ENCODE measurements around the gene PSTPIP2. TPM values are rescaled to one million over a fixed set of nuclear protein-coding genes. Genes with fewer than 3 reads are reported as not detected.
"Not testable (repeated sequence)": the region's sequence is repeated elsewhere in the genome, so short reads cannot be mapped to it uniquely, and the experiment has no call there.

PSTPIP2 gene
- total RNA-seq, 4 donors from 2014 or later: 9.3 to 12.4 (median 11.1) TPM

DNA sequence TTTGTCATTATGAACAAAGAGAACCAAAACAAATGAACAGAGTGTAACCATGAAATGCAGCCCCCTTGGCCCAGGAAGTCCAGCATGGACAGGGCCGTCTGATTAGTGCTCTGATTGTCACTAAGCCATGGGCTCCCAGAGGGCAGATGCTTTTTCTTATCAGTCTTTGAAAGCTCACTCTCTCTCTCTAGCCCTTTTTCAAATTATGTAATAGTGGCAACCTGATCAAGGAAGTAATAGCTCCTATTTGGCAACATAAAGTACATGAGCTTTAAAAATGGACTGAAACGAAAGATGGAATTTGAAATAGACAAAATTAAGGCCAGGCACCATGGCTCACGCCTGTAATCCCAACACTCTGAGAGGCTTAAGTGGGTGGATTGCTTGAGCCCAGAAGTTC lies 72.5 kb downstream of the PSTPIP2 start:
- 83 to 89% methylated on average over 3 of the region's 3 CpGs for WGBS, 2 donors
- no peak for TF ChIP-seq POLR2A (IDR thresholded peaks at IDR 0.05)
- TF ChIP-seq, protein P1, sequence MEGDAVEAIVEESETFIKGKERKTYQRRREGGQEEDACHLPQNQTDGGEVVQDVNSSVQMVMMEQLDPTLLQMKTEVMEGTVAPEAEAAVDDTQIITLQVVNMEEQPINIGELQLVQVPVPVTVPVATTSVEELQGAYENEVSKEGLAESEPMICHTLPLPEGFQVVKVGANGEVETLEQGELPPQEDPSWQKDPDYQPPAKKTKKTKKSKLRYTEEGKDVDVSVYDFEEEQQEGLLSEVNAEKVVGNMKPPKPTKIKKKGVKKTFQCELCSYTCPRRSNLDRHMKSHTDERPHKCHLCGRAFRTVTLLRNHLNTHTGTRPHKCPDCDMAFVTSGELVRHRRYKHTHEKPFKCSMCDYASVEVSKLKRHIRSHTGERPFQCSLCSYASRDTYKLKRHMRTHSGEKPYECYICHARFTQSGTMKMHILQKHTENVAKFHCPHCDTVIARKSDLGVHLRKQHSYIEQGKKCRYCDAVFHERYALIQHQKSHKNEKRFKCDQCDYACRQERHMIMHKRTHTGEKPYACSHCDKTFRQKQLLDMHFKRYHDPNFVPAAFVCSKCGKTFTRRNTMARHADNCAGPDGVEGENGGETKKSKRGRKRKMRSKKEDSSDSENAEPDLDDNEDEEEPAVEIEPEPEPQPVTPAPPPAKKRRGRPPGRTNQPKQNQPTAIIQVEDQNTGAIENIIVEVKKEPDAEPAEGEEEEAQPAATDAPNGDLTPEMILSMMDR (IDR thresholded peaks at IDR 0.05): no peak
- DNase-seq (ENCODE audit: low spot score in 2 of 2): no peak
- no peak overlapping the region for H3K4me3 ChIP-seq (ENCODE audit: low read depth, poor library complexity, severe bottlenecking)
- intact Hi-C loops (cut with DNase I; ENCODE audit: low total_unique reads): no loop called here

DNA sequence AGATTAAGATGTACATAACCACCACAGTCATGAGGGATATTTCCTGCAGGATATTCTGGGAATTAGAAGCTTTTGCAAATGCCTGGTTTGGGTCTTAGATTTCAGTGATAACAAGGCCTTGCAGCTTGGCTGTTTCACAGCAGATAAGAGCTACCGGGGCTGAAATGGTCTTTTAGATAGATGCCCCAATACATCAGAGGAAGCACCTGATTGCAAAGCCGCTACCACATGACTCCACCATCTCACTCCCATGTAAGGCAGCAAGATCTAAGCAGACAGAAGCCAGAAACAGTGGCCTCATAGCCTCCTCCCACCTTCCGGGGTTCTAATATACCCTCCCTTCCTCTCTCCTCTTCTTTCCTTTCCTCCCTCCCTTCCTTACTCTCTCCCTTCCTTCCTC lies 73.8 kb downstream of the PSTPIP2 start:
- TF ChIP-seq POLR2A (IDR thresholded peaks at IDR 0.05): no peak
- TF ChIP-seq, protein P1 (IDR thresholded peaks at IDR 0.05): no peak
- WGBS, 2 donors: 62 to 66% methylated on average over 3 of the region's 3 CpGs
- intact Hi-C loops (cut with DNase I; ENCODE audit: low total_unique reads): no loop called here
- no peak for DNase-seq (ENCODE audit: low spot score in 2 of 2)
- H3K4me3 ChIP-seq (ENCODE audit: low read depth, poor library complexity, severe bottlenecking): no peak overlapping the region

DNA sequence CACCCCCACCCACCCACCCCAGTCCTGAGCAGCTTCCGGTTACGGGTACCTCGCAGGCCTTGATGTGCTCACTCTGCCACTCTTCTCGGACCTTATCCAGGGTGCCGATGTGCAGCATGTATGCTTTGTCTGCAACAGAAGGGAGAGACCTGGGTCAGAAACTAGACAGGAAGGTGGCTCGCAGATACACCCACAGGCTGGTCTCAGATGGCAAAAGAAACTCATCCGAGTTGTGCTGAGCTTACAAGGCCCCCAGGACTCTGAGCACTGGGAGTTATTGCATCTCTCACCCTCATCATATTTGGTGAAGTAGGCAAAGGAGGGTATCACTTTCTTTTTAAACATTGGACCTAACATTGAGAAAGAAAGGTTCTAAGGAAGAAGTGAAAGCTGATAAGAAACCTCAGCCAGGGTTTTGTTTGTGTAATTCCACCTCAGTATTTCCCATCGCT lies 74.3 kb downstream of the PSTPIP2 start:
- DNase-seq (ENCODE audit: low spot score in 2 of 2): no peak
- intact Hi-C loops (cut with DNase I; ENCODE audit: low total_unique reads): no loop called here
- 83 to 92% methylated on average over 7 to 8 of the region's 8 CpGs for WGBS, 2 donors
- TF ChIP-seq POLR2A (IDR thresholded peaks at IDR 0.05): no peak
- TF ChIP-seq, protein P1 (IDR thresholded peaks at IDR 0.05): no peak
- no peak overlapping the region for H3K4me3 ChIP-seq (ENCODE audit: low read depth, poor library complexity, severe bottlenecking)

DNA sequence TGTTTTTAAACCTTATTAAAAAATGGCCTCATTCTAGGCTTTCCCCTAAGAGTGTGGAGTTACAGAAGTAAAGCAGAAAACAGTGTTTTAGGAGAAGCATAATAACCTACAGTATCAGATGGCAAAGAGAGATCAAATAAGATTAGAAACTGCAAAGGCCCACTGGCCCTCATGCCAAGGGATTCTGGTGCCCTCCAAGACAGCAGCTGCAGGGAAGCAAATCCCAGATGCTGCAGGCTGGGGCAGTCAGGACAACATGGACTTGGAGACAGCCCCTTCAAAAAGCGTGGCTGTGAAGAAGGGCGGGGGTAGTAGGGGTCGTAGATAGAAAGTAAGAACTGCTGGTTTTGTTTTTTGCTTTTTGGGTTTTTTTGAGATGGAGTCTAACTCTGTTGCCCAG lies 76.6 kb downstream of the PSTPIP2 start:
- intact Hi-C loops (cut with DNase I; ENCODE audit: low total_unique reads): no loop called here
- TF ChIP-seq, protein P1 (IDR thresholded peaks at IDR 0.05): no peak
- no peak for TF ChIP-seq POLR2A (IDR thresholded peaks at IDR 0.05)
- H3K4me3 ChIP-seq (ENCODE audit: low read depth, poor library complexity, severe bottlenecking): no peak overlapping the region
- WGBS, 2 donors: 95 to 97% methylated on average over 3 of the region's 3 CpGs
- no peak for DNase-seq (ENCODE audit: low spot score in 2 of 2)

DNA sequence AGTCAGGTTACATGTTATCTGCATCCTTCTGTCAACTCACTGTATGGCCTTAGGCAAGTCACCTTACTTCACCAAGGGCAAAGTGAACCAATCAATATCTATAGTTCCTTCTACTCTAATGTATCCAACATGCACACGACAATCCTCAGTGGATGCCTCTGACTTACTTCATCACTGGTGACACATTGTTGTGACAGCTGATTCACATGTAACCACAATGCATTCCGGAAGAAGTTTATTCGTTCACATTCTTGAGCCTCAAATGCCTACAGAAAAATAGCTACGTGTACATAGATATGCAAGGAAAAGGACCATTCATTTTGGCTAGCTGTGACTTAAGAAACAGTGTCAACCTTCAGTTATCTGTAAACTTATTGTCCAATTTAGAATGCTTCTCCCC lies 78.6 kb downstream of the PSTPIP2 start:
- no peak overlapping the region for H3K4me3 ChIP-seq (ENCODE audit: low read depth, poor library complexity, severe bottlenecking)
- no peak for DNase-seq (ENCODE audit: low spot score in 2 of 2)
- WGBS, 2 donors: 59 to 69% methylated on average over 4 of the region's 4 CpGs
- no peak for TF ChIP-seq POLR2A (IDR thresholded peaks at IDR 0.05)
- TF ChIP-seq, protein P1 (IDR thresholded peaks at IDR 0.05): no peak
- intact Hi-C loops (cut with DNase I; ENCODE audit: low total_unique reads): no loop called here

- DNase-seq (ENCODE audit: low spot score in 2 of 2); intact Hi-C loops (cut with DNase I; ENCODE audit: low total_unique reads); H3K4me3 ChIP-seq (ENCODE audit: low read depth, poor library complexity, severe bottlenecking): not testable (repeated sequence)
- WGBS, 2 donors: 57 to 67% methylated on average over 6 of the region's 6 CpGs
Observed at GRCh38 chr18:45992527-45992926, 79.5 kb downstream of the PSTPIP2 start.
